Transverse colon (tissue), 4 donors: Measurements from ENCODE around the gene MAIP1. TPM values are rescaled to one million over a fixed set of nuclear protein-coding genes. Genes with fewer than 3 reads are reported as not detected.

ENCODE experiments used
- DNase-seq: peaks from one replicate; pipeline ENCODE4 v3.0.0-alpha.2; 2019
- H3K27ac ChIP-seq, 4 donors: fragments of 200-600 bp; sonication (generic); 2 replicates each; pipeline ENCODE4 v1.5.1; 2016 to 2018; ENCODE audit warnings: inconsistent platforms in 4 of 4
- H3K27me3 ChIP-seq: fragments of 200-600 bp; sonication (generic); 2 replicates; pipeline ENCODE4 v1.5.1; 2017; ENCODE audit warnings: inconsistent platforms
- H3K36me3 ChIP-seq, 4 donors: fragments of 200-600 bp; sonication (generic); 2 replicates each; pipeline ENCODE4 v1.5.1; 2017 to 2019; ENCODE audit warnings: inconsistent platforms in 4 of 4
- H3K4me1 ChIP-seq, 4 donors: fragments of 200-600 bp; sonication (generic); 2 replicates each; pipeline ENCODE4 v1.5.1; 2017 to 2020; ENCODE audit warnings: inconsistent platforms in 4 of 4
- H3K4me3 ChIP-seq, 4 donors: fragments of 200-600 bp; sonication (generic); 1 replicate in 1 of 4; 2 replicates in 3 of 4; pipeline versions ENCODE4 v1.5.1 to v1.6.1; 2017 to 2019; ENCODE audit warnings: inconsistent platforms in 4 of 4
- H3K9me3 ChIP-seq, 2 donors: fragments of 200-600 bp; sonication (generic); 2 replicates each; pipeline ENCODE4 v1.5.1; 2017 to 2019; ENCODE audit warnings: inconsistent platforms in 2 of 2
- EP300 ChIP-seq: sonication (generic); formaldehyde crosslinking; IDR thresholded peaks from one replicate; pipeline ENCODE4 v1.6.1; 2017; ENCODE audit warnings: antibody characterized with exemption, low read depth
- POLR2A ChIP-seq: fragments of 450-650 bp; IDR thresholded peaks from one replicate; pipeline ENCODE4 v1.6.1; 2016; ENCODE audit warnings: antibody characterized with exemption, mild to moderate bottlenecking, moderate library complexity
- POLR2AphosphoS5 ChIP-seq, 3 donors: sonication (generic); formaldehyde crosslinking; IDR thresholded peaks; one replicate each; pipeline ENCODE4 v1.6.1; 2016; ENCODE audit warnings: antibody characterized with exemption in 3 of 3
- WGBS, 2 donors: methylation state at CpG; one replicate each; pipeline ENCODE4 v1.1.5; 2018; ENCODE audit warnings: low coverage in 1 of 2; 5-methylcytosine and 5-hydroxymethylcytosine counted together
- in situ Hi-C, 4 donors: fragments of 200-750 bp; cut with MboI; loops; one replicate each; pipeline versions ENCODE4 v1.15.0 to v1.15.1; 2017; ENCODE audit warnings: low sequenced_read_pairs in 3 of 4, low pct_ligation_motif_present in 1 of 4, low pct_unique_long_range_greater_than_20kb in 1 of 4
- intact Hi-C: fragments of 100-400 bp; cut with DNase I; formaldehyde crosslinking; loops from one replicate; pipeline ENCODE4 v1.15.1; 2023; ENCODE audit warnings: low total_unique reads
- total RNA-seq, 4 donors: library from RNA; depleted of rRNA; stranded (reverse); fragments of >200 nt; gene quantifications; one replicate each; pipeline ENCODE4 v1.1.0, GENCODE V29; 2016
- TF ChIP-seq, protein P1 (sequence below), 5 experiments: fragments of 200-600 bp in 3 of 5; fragments of 450-650 bp in 2 of 5; sonication (generic) in 3 of 5; IDR thresholded peaks; 1 replicate in 2 of 5; 2 replicates in 3 of 5; pipeline ENCODE4 v1.5.1; 2016 to 2017; ENCODE audit warnings: antibody characterized with exemption in 5 of 5, inconsistent platforms in 3 of 5, mild to moderate bottlenecking in 2 of 5, moderate library complexity in 1 of 5

MAIP1 gene
- total RNA-seq, 4 donors from 2014 or later: 19.1 to 104 (median 33.2) TPM

DNA sequence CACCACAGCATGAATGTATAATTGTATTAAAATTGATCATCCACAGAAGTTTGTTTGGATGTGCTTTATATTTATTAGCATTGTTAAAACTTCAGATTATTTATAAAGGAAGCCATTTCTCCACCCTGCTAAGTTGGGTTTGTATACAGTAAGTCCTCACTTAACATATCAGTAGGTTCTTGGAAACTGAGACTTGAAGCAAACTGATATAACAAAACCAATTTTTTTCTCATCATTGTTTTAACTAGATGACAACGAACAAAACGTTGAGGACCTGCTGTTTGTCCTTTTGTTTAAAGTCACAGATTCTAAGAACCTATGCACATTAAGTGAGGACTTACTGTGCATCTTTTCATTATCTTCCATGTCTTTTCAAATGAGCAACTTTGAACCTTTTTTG lies 27.2 kb upstream of the MAIP1 start:
- intact Hi-C loops: no loop called here
- DNase-seq: no peak
- no peak overlapping the region for H3K4me3 ChIP-seq
- no peaks in the 10 kb centered on the region for H3K9me3 ChIP-seq
- peaks cover 0 to 4% (median 0%) of the 10 kb centered on the region in 4 donors for H3K4me1 ChIP-seq
- WGBS, 2 donors: 9 to 41% methylated on average over 2 of the region's 2 CpGs
- no peaks in the 10 kb centered on the region for H3K27me3 ChIP-seq
- no peak for TF ChIP-seq POLR2A
- TF ChIP-seq EP300: no peak
- TF ChIP-seq POLR2AphosphoS5 (IDR thresholded peaks at IDR 0.05): no peak
- TF ChIP-seq, protein P1, sequence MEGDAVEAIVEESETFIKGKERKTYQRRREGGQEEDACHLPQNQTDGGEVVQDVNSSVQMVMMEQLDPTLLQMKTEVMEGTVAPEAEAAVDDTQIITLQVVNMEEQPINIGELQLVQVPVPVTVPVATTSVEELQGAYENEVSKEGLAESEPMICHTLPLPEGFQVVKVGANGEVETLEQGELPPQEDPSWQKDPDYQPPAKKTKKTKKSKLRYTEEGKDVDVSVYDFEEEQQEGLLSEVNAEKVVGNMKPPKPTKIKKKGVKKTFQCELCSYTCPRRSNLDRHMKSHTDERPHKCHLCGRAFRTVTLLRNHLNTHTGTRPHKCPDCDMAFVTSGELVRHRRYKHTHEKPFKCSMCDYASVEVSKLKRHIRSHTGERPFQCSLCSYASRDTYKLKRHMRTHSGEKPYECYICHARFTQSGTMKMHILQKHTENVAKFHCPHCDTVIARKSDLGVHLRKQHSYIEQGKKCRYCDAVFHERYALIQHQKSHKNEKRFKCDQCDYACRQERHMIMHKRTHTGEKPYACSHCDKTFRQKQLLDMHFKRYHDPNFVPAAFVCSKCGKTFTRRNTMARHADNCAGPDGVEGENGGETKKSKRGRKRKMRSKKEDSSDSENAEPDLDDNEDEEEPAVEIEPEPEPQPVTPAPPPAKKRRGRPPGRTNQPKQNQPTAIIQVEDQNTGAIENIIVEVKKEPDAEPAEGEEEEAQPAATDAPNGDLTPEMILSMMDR (IDR thresholded peaks at IDR 0.05): no peak
- in situ Hi-C loops: no loop called here
- H3K27ac ChIP-seq: no peak overlapping the region
- peaks cover 0 to 35% (median 6%) of the 10 kb centered on the region in 4 donors for H3K36me3 ChIP-seq

DNA sequence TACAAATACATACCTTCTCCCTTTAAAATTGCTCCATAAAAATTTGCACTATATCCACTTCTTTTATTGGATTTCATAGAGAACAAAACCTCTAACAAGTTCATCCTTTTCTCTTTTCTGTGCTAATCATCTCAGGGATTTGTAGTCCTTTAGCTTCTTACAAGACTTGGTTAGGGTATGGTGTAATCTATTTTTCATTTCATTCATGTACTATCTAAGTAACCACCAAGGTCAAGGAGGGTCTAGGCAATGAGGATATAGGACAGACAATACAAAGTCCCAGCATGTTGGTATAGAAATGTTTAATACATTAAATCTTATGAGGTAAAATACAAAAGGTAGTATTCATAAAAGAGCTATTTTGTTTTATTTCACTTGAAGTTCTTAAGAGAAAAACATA lies 26.8 kb upstream of the MAIP1 start:
- H3K4me1 ChIP-seq: peaks cover 0 to 4% (median 0%) of the 10 kb centered on the region in 4 donors
- H3K27me3 ChIP-seq: no peaks in the 10 kb centered on the region
- in situ Hi-C loops (no loop called here), intact Hi-C loops (no loop called here)
- TF ChIP-seq EP300 (no peak), POLR2AphosphoS5 (IDR thresholded peaks at IDR 0.05) (no peak), POLR2A (no peak)
- TF ChIP-seq, protein P1 (IDR thresholded peaks at IDR 0.05): no peak
- no peak for DNase-seq
- H3K27ac ChIP-seq: no peak overlapping the region
- no peak overlapping the region for H3K4me3 ChIP-seq
- peaks cover 0 to 35% (median 6%) of the 10 kb centered on the region in 4 donors for H3K36me3 ChIP-seq
- H3K9me3 ChIP-seq: no peaks in the 10 kb centered on the region

DNA sequence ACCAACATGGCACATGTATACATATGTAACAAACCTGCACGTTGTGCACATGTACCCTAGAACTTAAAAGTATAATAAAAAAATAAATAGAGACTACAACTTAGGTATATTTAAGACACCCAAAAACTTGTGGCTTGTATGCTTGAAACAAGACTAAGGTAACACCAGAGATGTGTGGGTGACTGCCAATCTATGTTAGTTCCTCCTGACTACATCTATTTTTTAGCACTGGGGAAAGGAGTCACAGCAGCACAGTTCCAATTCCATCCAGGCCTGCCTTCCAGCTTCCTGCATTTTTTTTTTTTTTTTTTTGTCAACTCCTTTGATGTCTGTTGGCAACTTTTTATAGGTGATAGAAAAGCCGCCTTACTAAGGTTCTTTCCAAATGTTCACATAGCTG lies 26.1 kb upstream of the MAIP1 start:
- Histone ChIP-seq H3K27me3 (no peaks in the 10 kb centered on the region), H3K27ac (no peak overlapping the region), H3K36me3 (peaks cover 0 to 35% (median 7%) of the 10 kb centered on the region in 4 donors), H3K4me1 (no peaks in the 10 kb centered on the region), H3K9me3 (no peaks in the 10 kb centered on the region), H3K4me3 (no peak overlapping the region)
- in situ Hi-C loops: no loop called here
- TF ChIP-seq, protein P1 (IDR thresholded peaks at IDR 0.05): no peak
- TF ChIP-seq POLR2A (no peak), EP300 (no peak), POLR2AphosphoS5 (IDR thresholded peaks at IDR 0.05) (no peak)
- WGBS, 2 donors: 73 to 76% methylated on average over 2 of the region's 2 CpGs
- no peak for DNase-seq
- intact Hi-C loops: no loop called here

DNA sequence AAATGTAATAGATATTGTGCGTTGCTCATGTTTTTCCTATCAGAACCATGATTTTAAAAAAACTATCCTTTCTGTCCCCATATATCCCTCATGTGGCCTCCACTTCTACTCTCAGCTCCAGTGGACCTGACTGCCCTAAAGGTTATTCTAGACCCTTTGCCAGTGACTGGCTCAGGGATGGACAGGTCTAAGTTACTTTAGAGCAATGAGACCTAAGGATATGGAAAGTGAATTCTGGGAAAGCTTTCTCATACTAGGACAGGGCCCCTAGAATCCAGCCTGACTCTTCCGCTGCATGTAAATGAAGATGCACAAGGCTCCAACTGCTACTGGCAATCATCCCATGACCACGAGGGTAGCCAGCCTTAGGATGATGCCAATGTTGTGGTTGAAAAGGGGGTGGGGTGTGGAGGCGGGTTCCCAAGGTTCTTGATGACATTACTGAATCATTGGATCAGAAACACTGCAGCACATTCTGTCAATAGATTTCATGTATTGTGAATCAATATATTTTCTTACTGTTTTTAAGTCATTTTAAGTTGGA lies 23.0 kb upstream of the MAIP1 start:
- Histone ChIP-seq H3K4me3 (no peak overlapping the region), H3K36me3 (peaks cover 0 to 38% (median 7%) of the 10 kb centered on the region in 4 donors), H3K4me1 (no peaks in the 10 kb centered on the region), H3K9me3 (no peaks in the 10 kb centered on the region), H3K27me3 (no peaks in the 10 kb centered on the region), H3K27ac (no peak overlapping the region)
- 71 to 91% methylated on average over 1 to 4 of the region's 4 CpGs for WGBS, 2 donors
- in situ Hi-C loops: no loop called here
- DNase-seq: no peak
- no peak for TF ChIP-seq POLR2A
- TF ChIP-seq POLR2AphosphoS5 (IDR thresholded peaks at IDR 0.05): no peak
- TF ChIP-seq, protein P1 (IDR thresholded peaks at IDR 0.05): no peak
- TF ChIP-seq EP300: no peak
- intact Hi-C loops: no loop called here
